Measurements from ENCODE around the gene SERPIND1.

The SERPIND1 gene

DNA sequence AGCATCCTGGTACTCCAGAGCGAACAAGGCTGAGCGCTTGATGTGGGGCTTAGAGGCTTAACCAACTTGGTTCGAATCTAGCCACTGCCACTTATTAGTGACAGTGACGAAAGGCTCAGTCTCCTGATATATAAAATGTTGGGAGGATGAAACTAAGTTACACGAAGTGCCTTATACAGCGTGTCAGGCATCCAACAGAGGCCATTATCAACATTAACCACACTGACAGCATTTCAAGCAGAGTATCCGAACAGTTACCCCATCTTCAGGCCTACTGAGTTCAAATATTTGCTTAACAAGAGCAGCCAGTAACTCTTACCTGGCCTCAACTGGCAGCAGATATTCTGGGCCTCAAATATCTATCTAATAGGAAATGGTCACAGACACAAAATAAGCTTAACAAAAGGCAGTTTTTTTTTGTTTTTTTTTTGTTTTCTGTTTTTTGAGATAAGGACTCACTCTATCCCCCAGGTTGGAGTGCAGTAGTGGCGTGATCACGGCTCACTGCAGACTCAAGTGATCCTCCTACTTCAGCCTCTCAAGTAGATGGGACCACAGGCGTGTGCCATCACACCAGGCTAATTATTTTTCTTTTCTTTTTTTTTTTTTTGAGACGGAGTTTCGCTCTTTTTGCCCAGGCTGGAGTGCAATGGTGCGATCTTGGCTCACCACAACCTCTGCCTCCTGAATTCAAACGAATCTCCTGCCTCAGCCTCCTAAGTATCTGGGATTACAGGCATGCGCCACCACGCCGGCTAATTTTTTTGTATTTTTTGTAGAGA, 2.9 kb downstream of the SERPIND1 start:
- no peak overlapping the region for H2AFZ ChIP-seq (ENCODE audit: low read depth, low read length)

DNA sequence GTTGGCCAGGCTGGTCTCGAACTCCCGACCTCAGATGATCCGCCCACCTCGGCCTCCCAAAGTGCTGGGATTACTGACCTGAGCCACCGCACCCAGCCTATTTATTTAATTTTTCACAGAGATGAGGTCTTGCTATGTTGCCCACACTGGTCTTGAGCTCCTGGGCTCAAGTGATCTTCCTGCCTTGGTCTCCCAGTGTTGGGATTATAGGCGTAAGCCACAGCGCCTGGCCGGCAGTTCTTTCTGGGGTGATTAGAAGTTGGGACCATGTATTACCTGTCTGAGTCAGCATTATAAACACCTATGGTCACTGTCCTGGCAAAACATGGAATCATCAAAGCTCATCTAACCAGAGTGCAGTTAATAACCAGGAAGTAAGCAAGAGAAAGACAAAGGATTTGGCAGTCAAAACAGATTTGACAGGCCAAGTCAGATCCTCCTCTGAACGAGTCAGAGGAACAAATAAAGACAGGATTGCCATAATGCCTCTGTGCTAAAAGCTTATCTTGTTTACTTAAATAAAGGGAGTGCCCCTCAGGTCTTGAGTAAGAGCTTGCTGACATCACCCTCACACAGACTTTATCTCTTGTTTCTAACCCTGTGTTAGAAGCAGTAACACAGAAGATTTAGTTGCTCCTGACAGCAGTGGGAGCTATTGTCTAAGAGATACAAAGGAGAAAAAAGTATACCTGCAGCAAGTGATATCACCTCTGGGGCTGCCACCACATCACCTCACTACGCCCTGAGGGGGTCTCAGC, 3.7 kb downstream of the SERPIND1 start:
- H2AFZ ChIP-seq (ENCODE audit: low read depth, low read length), result no peak overlapping the region
- peaks cover 24 to 47% of the 10 kb centered on the region in 2 experiments for H3K36me3 ChIP-seq (ENCODE audit: control insufficient read depth in 1 of 2, insufficient read depth in 2 of 2, low read depth in 1 of 2, low read length in 2 of 2)
- peaks cover 2% of the 10 kb centered on the region for H3K4me1 ChIP-seq (ENCODE audit: control insufficient read depth, insufficient read depth, low read depth, low read length)
- H3K79me1 ChIP-seq (replicated peaks; ENCODE audit: low read length, poor library complexity, severe bottlenecking), result peaks cover 2% of the 10 kb centered on the region
- H3K27me3 ChIP-seq (ENCODE audit: control insufficient read depth in 1 of 2, insufficient read depth in 1 of 2, low read length in 2 of 2), result no peaks in the 10 kb centered on the region
- H2BK5ac ChIP-seq (ENCODE audit: low read depth, low read length, poor library complexity, severe bottlenecking), result no peak overlapping the region
- no peak overlapping the region for H3K18ac ChIP-seq (ENCODE audit: low read depth in 1 of 2, low read length in 2 of 2)
- peak overlapping the region; percentile 25 for H3K9ac ChIP-seq (ENCODE audit: low read length)
- no peak overlapping the region for H3K4me3 ChIP-seq (ENCODE audit: insufficient read depth in 1 of 2, low read depth in 1 of 2, low read length in 2 of 2)
- 84% methylated on average over 8 of the region's 10 CpGs for WGBS
- H2BK15ac ChIP-seq (ENCODE audit: low read depth, poor library complexity, severe bottlenecking), result no peak overlapping the region
- no peak overlapping the region for H3K14ac ChIP-seq (ENCODE audit: low read length in 2 of 2)
- H3K9me3 ChIP-seq (ENCODE audit: control insufficient read depth, low read length), result no peaks in the 10 kb centered on the region
- H2BK12ac ChIP-seq (ENCODE audit: low read length in 2 of 2), result peak overlapping the region in 1 of 2 experiments; percentile 39
- H3K23ac ChIP-seq (ENCODE audit: low read length in 2 of 2), result no peak overlapping the region
- H3K27ac ChIP-seq (ENCODE audit: low read length, poor library complexity, severe bottlenecking), result no peak overlapping the region
- no peak overlapping the region for H2BK120ac ChIP-seq (ENCODE audit: low read depth, low read length)
- DNase-seq, result peak; percentile 88
- no peak overlapping the region for H2AK5ac ChIP-seq (ENCODE audit: low read length, severe bottlenecking)
- H4K8ac ChIP-seq (ENCODE audit: low read length), result no peak overlapping the region
- no peak overlapping the region for H3K4ac ChIP-seq (ENCODE audit: low read depth in 1 of 2, low read length in 2 of 2)
- no peak overlapping the region for H3K4me2 ChIP-seq (ENCODE audit: low read length, poor library complexity, severe bottlenecking)
- no peak overlapping the region for H4K91ac ChIP-seq (ENCODE audit: low read length)

More for the DNA sequence above, 2.9 kb downstream of the SERPIND1 start:
- H2BK120ac ChIP-seq (ENCODE audit: low read depth, low read length), result no peak overlapping the region
- no peak overlapping the region for H2BK12ac ChIP-seq (ENCODE audit: low read length in 2 of 2)
- no peak for DNase-seq
- H3K79me1 ChIP-seq (replicated peaks; ENCODE audit: low read length, poor library complexity, severe bottlenecking), result peaks cover 4% of the 10 kb centered on the region
- H3K27ac ChIP-seq (ENCODE audit: low read length, poor library complexity, severe bottlenecking), result no peak overlapping the region
- no peak overlapping the region for H3K4me3 ChIP-seq (ENCODE audit: insufficient read depth in 1 of 2, low read depth in 1 of 2, low read length in 2 of 2)
- H3K9me3 ChIP-seq (ENCODE audit: control insufficient read depth, low read length), result no peaks in the 10 kb centered on the region
- WGBS, result 96% methylated on average over 14 of the region's 17 CpGs
- peaks cover 2% of the 10 kb centered on the region for H3K4me1 ChIP-seq (ENCODE audit: control insufficient read depth, insufficient read depth, low read depth, low read length)
- no peak overlapping the region for H4K91ac ChIP-seq (ENCODE audit: low read length)
- no peak overlapping the region for H2AK5ac ChIP-seq (ENCODE audit: low read length, severe bottlenecking)
- H3K14ac ChIP-seq (ENCODE audit: low read length in 2 of 2), result no peak overlapping the region
- H3K9ac ChIP-seq (ENCODE audit: low read length), result no peak overlapping the region
- H3K4ac ChIP-seq (ENCODE audit: low read depth in 1 of 2, low read length in 2 of 2), result no peak overlapping the region
- no peak overlapping the region for H3K18ac ChIP-seq (ENCODE audit: low read depth in 1 of 2, low read length in 2 of 2)
- H3K27me3 ChIP-seq (ENCODE audit: control insufficient read depth in 1 of 2, insufficient read depth in 1 of 2, low read length in 2 of 2), result no peaks in the 10 kb centered on the region
- no peak overlapping the region for H2BK15ac ChIP-seq (ENCODE audit: low read depth, poor library complexity, severe bottlenecking)
- no peak overlapping the region for H3K4me2 ChIP-seq (ENCODE audit: low read length, poor library complexity, severe bottlenecking)
- no peak overlapping the region for H4K8ac ChIP-seq (ENCODE audit: low read length)
- H2BK5ac ChIP-seq (ENCODE audit: low read depth, low read length, poor library complexity, severe bottlenecking), result no peak overlapping the region
- no peak overlapping the region for H3K23ac ChIP-seq (ENCODE audit: low read length in 2 of 2)
- peaks cover 24 to 52% of the 10 kb centered on the region in 2 experiments for H3K36me3 ChIP-seq (ENCODE audit: control insufficient read depth in 1 of 2, insufficient read depth in 2 of 2, low read depth in 1 of 2, low read length in 2 of 2)

DNA sequence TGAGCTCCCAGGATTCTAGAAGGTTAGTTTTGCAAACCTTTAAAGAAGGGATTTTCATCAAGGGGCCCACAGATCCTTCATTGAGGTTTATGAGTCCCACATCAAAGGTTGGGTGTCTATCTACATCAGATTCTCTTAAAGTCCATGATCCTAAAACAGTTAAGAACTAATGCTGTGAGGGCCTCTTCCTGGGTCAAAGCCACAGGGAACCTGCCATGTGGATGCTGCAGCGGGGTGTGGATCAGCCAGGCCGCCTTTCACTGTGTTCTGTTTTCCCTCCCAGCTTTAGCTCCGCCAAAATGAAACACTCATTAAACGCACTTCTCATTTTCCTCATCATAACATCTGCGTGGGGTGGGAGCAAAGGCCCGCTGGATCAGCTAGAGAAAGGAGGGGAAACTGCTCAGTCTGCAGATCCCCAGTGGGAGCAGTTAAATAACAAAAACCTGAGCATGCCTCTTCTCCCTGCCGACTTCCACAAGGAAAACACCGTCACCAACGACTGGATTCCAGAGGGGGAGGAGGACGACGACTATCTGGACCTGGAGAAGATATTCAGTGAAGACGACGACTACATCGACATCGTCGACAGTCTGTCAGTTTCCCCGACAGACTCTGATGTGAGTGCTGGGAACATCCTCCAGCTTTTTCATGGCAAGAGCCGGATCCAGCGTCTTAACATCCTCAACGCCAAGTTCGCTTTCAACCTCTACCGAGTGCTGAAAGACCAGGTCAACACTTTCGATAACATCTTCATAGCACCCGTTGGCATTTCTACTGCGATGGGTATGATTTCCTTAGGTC, 5.3 kb downstream of the SERPIND1 start:
- peaks cover 24 to 39% of the 10 kb centered on the region in 2 experiments for H3K36me3 ChIP-seq (ENCODE audit: control insufficient read depth in 1 of 2, insufficient read depth in 2 of 2, low read depth in 1 of 2, low read length in 2 of 2)

DNA sequence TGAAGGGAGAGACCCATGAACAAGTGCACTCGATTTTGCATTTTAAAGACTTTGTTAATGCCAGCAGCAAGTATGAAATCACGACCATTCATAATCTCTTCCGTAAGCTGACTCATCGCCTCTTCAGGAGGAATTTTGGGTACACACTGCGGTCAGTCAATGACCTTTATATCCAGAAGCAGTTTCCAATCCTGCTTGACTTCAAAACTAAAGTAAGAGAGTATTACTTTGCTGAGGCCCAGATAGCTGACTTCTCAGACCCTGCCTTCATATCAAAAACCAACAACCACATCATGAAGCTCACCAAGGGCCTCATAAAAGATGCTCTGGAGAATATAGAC, 5.9 kb downstream of the SERPIND1 start:
- no peak overlapping the region for H3K4me2 ChIP-seq (ENCODE audit: low read length, poor library complexity, severe bottlenecking)
- peaks cover 24 to 38% of the 10 kb centered on the region in 2 experiments for H3K36me3 ChIP-seq (ENCODE audit: control insufficient read depth in 1 of 2, insufficient read depth in 2 of 2, low read depth in 1 of 2, low read length in 2 of 2)
- no peak overlapping the region for H3K4me3 ChIP-seq (ENCODE audit: insufficient read depth in 1 of 2, low read depth in 1 of 2, low read length in 2 of 2)
- H3K9ac ChIP-seq (ENCODE audit: low read length), result no peak overlapping the region
- H3K4ac ChIP-seq (ENCODE audit: low read depth in 1 of 2, low read length in 2 of 2), result no peak overlapping the region
- DNase-seq, result peak; percentile 55
- H4K91ac ChIP-seq (ENCODE audit: low read length), result no peak overlapping the region
- H3K4me1 ChIP-seq (ENCODE audit: control insufficient read depth, insufficient read depth, low read depth, low read length), result peaks cover 3% of the 10 kb centered on the region
- no peak overlapping the region for H2AFZ ChIP-seq (ENCODE audit: low read depth, low read length)
- H4K8ac ChIP-seq (ENCODE audit: low read length), result no peak overlapping the region
- no peaks in the 10 kb centered on the region for H3K9me3 ChIP-seq (ENCODE audit: control insufficient read depth, low read length)
- H3K23ac ChIP-seq (ENCODE audit: low read length in 2 of 2), result no peak overlapping the region
- no peak overlapping the region for H2BK15ac ChIP-seq (ENCODE audit: low read depth, poor library complexity, severe bottlenecking)
- H2BK12ac ChIP-seq (ENCODE audit: low read length in 2 of 2), result no peak overlapping the region
- H3K79me1 ChIP-seq (replicated peaks; ENCODE audit: low read length, poor library complexity, severe bottlenecking), result peaks cover 2% of the 10 kb centered on the region
- H3K27me3 ChIP-seq (ENCODE audit: control insufficient read depth in 1 of 2, insufficient read depth in 1 of 2, low read length in 2 of 2), result no peaks in the 10 kb centered on the region
- no peak overlapping the region for H2BK5ac ChIP-seq (ENCODE audit: low read depth, low read length, poor library complexity, severe bottlenecking)
- 51% methylated on average over 5 of the region's 5 CpGs for WGBS
- H2BK120ac ChIP-seq (ENCODE audit: low read depth, low read length), result no peak overlapping the region
- H3K18ac ChIP-seq (ENCODE audit: low read depth in 1 of 2, low read length in 2 of 2), result no peak overlapping the region
- H3K14ac ChIP-seq (ENCODE audit: low read length in 2 of 2), result no peak overlapping the region
- H2AK5ac ChIP-seq (ENCODE audit: low read length, severe bottlenecking), result no peak overlapping the region
- H3K27ac ChIP-seq (ENCODE audit: low read length, poor library complexity, severe bottlenecking), result no peak overlapping the region

More for the DNA sequence above, 5.3 kb downstream of the SERPIND1 start:
- DNase-seq, result no peak
- H2BK5ac ChIP-seq (ENCODE audit: low read depth, low read length, poor library complexity, severe bottlenecking), result no peak overlapping the region
- H2BK120ac ChIP-seq (ENCODE audit: low read depth, low read length), result no peak overlapping the region
- no peak overlapping the region for H2AFZ ChIP-seq (ENCODE audit: low read depth, low read length)
- WGBS, result 92% methylated on average over 25 of the region's 25 CpGs
- no peaks in the 10 kb centered on the region for H3K9me3 ChIP-seq (ENCODE audit: control insufficient read depth, low read length)
- H3K79me1 ChIP-seq (replicated peaks; ENCODE audit: low read length, poor library complexity, severe bottlenecking), result peaks cover 2% of the 10 kb centered on the region
- no peaks in the 10 kb centered on the region for H3K27me3 ChIP-seq (ENCODE audit: control insufficient read depth in 1 of 2, insufficient read depth in 1 of 2, low read length in 2 of 2)
- no peak overlapping the region for H3K4me2 ChIP-seq (ENCODE audit: low read length, poor library complexity, severe bottlenecking)
- no peak overlapping the region for H2BK15ac ChIP-seq (ENCODE audit: low read depth, poor library complexity, severe bottlenecking)
- no peak overlapping the region for H3K4ac ChIP-seq (ENCODE audit: low read depth in 1 of 2, low read length in 2 of 2)
- no peak overlapping the region for H2BK12ac ChIP-seq (ENCODE audit: low read length in 2 of 2)
- H3K4me1 ChIP-seq (ENCODE audit: control insufficient read depth, insufficient read depth, low read depth, low read length), result peaks cover 3% of the 10 kb centered on the region
- no peak overlapping the region for H2AK5ac ChIP-seq (ENCODE audit: low read length, severe bottlenecking)
- H3K4me3 ChIP-seq (ENCODE audit: insufficient read depth in 1 of 2, low read depth in 1 of 2, low read length in 2 of 2), result no peak overlapping the region
- H3K23ac ChIP-seq (ENCODE audit: low read length in 2 of 2), result no peak overlapping the region
- no peak overlapping the region for H3K9ac ChIP-seq (ENCODE audit: low read length)
- H3K14ac ChIP-seq (ENCODE audit: low read length in 2 of 2), result no peak overlapping the region
- H3K18ac ChIP-seq (ENCODE audit: low read depth in 1 of 2, low read length in 2 of 2), result no peak overlapping the region
- H4K91ac ChIP-seq (ENCODE audit: low read length), result no peak overlapping the region
- no peak overlapping the region for H3K27ac ChIP-seq (ENCODE audit: low read length, poor library complexity, severe bottlenecking)
- no peak overlapping the region for H4K8ac ChIP-seq (ENCODE audit: low read length)

All from mesenchymal stem cell (in vitro differentiated cells and primary cell).